NCI-H1417 (cell line): ENCODE data around the gene KIAA0930.
A peak's percentile ranks its signal among the peaks of the same experiment; 100 is the strongest.

Experiments used
- DNase-seq, 3 experiments: peaks; one replicate each; lab custom pipeline; 2025; lab: John Stamatoyannopoulos, UW

Gene KIAA0930

DNA sequence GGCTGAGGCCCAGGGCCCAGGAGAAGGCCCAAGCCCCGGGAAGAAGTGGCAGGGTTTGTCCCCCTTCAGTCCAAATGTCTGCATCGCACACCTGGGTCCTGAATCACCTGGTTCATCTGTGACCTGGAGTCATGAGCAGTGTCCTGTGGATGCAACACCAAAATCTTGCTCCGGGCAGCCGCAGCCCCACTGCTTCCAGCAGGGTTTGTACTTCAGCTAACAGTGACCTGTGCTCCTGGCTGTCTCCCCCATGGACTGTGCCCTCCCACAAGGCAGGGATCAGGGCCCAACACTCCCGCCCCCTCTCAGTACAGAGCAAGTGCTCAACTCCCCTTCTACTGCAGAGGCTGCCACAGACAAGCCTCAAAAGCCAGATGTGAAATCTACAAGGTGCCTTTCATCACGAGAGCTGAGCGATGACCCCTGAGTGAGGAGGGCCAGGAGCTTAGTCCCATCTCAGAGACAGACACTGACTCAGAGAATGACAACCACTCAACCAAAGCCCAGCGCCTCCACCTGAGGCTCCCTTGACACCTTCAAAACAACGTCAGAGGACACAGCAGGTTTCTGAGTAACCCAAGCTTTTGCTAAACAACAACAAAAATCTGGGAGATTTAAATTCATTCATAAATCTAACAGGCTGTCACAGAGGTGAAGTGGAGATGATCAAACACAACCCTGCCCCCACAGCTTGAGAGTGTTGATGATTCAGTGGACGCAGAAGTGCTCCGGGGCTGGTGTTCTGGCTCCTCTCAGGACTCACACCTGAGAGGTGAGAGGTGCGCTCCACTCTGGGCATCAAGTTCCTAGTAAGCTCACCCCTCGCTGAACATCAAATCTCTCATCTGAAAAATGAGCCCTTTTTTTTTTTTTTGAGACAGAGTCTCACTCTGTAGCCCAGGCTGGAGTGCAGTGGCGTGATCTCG is 3.4 kb downstream of the KIAA0930 start:
- DNase-seq = peak in 2 of 3 experiments; percentile 2 to 31

DNA sequence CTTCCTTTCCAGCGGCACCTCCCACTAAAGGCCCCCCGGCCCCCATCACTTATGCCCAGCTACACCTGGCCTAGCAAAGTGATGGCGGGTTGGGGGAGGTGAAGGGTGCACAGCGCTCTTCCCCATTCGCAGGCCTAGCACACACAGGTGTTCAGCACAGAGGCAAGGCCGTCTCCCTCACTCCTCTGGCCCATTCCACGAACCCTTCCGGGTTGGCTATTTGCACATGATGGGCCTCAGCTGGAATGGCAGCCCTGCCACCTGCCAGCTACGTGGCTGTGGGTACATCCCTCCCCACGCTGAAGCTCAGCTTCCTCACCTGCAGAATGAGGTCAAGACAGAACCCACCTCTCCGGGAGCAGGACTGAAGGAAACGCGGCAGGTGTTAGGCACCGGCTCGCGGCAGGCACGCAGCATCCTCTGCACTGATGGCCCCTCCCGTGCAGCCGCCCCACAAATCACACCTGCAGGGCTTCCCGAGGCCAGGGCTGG is 4.8 kb downstream of the KIAA0930 start:
- peak; percentile 51 to 66 (median 65) for DNase-seq

- DNase-seq = peak; percentile 22 to 89 (median 51)
These were observed 5.5 kb downstream of the KIAA0930 start for GRCh38 chr22:45235101-45235777.

DNA sequence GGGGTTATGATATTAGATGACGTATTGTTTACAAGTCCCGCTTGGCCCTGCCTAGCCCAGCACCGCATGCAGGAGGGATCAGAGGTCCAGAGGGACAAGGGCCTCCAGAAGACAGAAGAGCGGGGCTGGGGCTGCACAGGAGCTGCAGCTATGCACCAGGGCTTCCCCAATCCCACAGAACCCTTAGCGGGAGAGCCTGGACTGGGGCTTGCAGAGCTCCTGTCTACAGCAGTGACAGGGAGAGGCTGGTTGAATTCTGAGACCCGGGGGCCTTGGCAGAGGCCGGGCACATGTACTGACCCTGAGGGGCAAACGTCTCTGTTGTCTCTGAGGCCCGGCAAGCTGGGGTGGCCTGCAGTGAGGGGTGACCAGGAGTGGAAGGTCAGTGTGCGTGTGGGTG is 6.9 kb downstream of the KIAA0930 start:
- DNase-seq = no peak

DNA sequence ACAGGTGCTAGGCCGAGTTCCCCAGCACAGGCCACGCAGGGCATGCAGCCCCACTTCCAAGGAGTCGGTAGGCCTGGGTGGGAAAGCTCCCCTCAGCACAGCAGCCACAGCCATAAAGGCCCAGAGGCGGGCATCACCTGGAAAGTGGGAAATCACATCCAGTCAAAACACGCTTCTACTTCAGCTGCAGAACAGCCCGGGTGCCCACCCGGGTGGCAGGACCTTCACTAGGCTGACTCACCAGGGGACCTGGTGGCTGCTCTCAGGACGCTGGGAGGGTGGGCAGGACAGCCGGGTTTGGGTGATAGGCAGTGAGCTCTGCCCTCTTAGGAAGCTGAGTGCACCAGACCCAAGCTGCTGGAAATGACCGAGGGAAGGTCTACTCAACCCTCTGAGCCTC is 7.3 kb downstream of the KIAA0930 start:
- no peak for DNase-seq

DNA sequence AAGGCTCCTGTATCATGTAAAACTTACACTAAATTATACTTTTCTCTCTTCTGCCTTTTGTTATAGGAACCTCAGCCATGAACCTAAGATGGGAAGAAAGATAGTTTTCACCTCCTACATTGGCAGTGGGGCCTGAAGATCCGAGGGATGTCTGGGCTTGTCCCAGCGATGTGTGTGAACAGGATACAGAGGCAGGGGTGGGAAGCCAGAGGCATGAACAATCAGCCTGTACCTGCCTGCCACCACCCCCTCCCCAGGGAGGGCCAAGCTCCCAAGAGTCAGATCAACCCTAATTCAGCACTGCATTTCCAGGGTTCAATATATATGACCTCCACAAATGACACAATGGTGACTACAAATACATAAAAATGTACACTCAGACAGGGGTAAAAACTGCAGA is 9.4 kb downstream of the KIAA0930 start:
- DNase-seq = no peak

DNA sequence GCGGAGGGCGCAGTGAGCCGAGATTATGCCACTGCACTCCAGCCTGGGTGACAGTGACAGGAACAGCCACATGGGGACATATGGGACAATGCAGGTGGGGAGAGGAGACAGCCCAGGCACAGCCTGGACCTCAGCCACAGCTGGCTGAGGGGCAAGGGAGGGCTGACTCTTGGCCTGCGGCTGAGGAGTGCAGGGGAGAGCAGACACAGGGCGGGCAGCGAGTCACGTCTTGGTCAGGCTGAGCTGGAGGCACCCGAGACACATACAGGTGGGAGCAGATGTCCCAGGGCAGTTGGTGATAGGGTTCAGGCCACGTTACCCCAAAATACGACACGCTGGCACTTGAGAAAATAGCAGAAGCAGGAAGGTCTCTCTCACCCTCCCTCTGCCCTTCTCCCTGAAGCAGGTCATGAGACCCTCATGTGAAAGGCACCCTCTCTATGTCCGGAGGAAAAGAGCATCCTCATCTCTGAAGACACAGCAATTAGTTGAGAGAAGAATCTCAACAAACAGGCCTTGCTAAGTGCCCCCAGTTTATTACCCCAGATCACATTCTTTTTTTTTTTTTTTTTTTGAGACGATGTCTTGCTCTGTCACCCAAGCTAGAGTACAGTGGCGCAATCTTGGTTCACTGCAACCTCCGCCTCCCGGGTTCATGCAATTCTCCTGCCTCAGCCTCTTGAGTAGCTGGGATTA is 10.5 kb downstream of the KIAA0930 start:
- DNase-seq = no peak

GRCh38 chr22:45229181-45229580 is 11.5 kb downstream of the KIAA0930 start:
- no peak for DNase-seq

DNA sequence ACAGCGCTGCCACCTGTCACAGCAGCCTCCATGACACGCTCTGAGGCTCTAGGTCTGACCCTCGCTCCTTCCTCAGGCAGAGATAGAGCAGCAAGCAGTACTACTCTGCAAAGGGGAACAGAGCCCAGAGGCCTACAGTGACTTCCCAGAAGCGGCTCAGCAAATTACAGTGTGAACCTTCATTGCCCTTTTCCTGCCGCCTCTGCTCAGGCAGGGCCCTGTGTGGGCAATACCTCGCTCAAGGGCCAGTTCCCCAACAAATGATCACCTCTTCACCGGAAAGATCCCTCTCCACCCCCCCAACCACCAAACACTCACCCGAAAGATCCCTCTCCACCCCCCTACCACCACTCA is 12.3 kb downstream of the KIAA0930 start:
- DNase-seq = no peak

DNA sequence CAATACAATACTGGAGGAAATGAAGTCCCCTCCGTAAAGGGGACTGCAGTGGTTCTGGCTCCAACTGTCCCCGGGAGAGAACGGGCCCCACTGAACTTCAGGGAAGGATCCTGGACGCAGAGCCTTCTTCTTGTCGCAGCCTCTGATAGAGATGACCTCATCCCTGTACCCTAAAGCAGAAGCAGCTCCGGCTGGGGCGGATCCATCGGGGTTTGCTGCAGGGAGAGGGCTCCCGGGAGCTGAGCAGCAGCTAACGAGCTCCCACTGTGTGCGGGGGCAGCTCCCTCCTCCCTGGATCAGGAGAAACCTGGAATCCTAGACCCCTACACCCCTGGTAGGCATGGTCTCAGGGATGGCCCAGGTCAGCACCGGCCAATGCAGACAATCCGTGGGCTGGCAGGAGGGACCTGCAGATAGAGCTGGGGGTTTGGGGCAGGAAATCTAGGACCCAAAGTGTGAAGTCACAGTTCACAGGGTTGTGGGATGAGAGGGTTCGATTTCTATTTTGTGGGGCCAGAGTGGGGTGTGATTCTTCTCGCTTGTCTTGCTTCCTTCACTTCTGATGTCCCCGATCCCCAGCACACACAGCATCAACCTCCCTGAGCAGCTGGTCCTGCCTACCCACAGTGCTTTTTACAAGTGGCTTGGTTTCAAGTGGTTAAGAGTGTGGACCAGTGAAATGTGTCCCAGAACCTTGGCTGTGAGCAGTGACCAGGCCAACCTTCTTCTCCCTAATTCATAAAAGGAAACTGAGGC is 12.9 kb downstream of the KIAA0930 start:
- no peak for DNase-seq

GRCh38 chr22:45226503-45227186 is 14.0 kb downstream of the KIAA0930 start:
- DNase-seq = no peak

DNA sequence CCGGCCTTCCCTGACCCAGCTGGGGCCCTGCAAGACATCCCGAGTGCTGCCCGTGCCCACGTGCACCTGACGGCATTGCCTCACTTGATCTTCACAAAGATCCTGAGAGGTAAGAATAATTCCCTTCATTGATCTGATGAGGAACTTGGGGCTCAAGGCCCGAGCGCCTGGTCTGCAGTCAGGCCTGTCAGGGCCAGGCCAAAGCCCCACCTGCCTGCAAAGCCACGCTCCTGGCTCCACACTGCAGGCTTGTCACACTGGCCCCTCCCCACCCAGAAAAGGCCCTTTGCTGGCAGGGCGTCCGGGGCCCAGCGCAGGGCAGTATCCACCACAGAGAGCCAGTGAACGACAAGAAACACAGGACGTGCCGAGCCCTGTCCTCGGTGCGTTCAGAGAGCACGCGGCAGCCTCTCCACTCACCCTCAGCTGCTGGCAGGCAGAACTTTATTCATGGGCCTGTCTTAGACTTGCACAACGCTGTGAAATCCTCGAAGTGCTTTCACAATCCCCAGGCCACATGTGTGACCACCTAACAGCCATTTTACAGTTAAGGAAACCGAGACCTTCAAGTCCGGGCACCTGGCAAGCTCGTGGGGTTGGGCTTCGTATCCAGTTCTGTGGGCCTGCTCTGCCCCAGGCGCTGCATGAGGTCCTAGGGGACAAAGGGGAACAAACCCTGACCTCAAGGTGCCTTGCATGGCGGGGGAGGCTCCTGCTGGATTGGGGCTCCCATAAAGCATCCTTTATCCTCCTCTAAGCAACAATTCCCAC is 14.8 kb downstream of the KIAA0930 start:
- DNase-seq = no peak

DNA sequence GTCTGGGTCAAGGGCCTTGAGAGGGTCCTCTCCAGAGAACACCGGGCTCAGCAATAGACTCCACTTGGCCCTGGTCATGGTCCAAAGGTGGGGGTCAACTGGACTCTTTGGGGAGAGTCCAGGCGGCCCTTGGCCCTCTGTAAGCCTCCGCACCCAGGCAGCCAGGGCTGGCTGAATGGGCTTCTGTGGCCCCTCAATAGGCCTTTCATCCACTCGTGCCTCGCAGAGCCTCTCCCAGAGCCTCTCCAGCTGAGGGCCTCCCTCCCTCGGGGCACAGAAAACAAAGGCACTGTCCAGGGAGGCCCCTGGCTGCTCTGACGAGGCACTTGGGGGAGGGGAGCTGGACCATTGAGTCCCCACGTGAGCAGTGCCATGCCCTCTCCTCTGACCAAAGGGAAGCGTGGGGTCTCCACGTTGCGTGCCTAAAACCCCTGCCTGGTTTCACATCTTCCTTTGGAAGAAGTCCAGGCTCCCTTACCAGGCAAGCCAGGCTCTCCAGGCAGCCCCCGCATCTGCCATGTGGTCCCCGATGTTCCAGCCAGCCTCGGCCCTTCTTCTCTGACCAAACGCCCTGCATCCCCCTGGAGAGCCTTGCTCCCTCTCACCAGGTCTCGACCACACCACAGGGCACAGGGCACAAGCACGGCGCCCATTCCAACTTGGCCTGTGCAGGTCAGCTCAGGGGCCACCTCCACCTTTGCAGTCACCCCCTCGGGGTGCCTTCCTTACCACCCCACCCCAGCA is 15.5 kb downstream of the KIAA0930 start:
- no peak for DNase-seq

DNA sequence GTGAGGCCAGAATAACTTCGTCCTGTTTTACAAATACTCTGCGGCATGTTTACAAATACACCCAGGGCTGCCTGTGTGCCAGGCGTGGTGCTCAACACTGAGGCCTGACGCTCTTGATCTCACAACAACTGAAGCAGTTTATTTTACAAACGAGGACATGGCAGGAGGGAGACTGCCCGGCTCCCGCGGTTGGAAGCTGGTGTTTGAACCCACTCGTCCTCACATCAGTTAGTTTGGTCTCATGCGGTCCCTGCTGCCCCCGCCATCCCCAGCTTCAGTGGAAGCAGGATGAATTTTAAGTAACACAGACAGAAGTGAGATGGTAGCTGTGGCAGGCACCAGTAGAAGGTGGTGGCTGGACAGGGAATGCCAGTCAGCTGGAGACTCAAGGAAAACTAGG is 16.4 kb downstream of the KIAA0930 start:
- no peak for DNase-seq

GRCh38 chr22:45223304-45224117 is 17.2 kb downstream of the KIAA0930 start:
- no peak for DNase-seq

GRCh38 chr22:45221201-45221600 is 19.5 kb downstream of the KIAA0930 start:
- DNase-seq = no peak

DNA sequence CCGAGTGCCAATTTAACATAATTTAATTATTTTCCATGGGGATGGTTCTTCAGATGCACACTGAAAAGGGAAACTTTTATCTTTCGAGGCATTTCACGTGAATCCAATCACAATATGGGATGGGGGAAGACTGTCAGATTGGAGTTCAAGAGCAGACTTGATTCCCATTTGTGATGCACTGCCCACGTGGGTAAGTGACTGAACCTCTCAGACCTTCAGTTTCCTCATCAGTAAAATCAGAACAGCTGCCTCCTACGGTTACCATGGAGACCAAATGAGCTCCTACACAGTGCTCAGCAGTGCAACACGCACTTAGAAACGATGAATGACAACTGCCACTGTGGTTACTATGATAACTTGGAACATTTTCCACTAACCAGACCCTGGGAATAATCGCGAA is 21.7 kb downstream of the KIAA0930 start:
- peak in 2 of 3 experiments; percentile 3 to 51 for DNase-seq

DNA sequence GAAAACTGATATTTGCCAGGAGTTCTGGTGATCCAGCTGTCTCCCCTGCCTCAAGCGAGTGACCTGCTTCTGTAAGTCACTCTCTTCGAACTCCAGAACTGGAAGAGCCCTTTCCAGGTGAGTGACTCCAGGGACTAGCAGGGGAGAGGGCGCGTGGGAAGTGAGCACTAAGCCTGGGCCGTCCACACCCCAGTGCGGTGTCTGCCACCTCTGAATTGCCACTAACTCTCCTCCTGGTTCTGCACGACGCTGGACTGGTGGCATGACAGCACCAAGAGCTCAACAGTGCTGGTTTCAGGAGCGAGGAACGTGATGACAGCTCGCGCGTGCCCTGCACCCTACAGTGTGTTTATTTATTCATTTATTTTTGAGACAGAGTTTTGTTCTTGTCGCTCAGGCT is 22.9 kb downstream of the KIAA0930 start:
- DNase-seq = no peak

GRCh38 chr22:45217345-45217744 is 23.3 kb downstream of the KIAA0930 start:
- DNase-seq = no peak
